Activated CD4-positive, CD25-positive, alpha-beta regulatory T cell treated with anti-CD3 and anti-CD28 coated beads, Interleukin-2, amount 50 U/mL, for 16 hours (primary cell): ENCODE measurements around the gene NAA11.

ENCODE experiments used
- DNase-seq: peaks from one replicate; pipeline ENCODE4 v3.0.0-alpha.2; 2020; ENCODE audit warnings: low read depth, low spot score

NAA11 gene

GRCh38 chr4:79325864-79326328, at the start of gene NAA11:
TSS of gene NAA11 (minus strand) at chr4:79326061. CDS start at chr4:79325877, 184 bp downstream.
- no peak for DNase-seq

- no peak for DNase-seq
These were observed 44.2 kb upstream of the NAA11 start for GRCh38 chr4:79370026-79370425.

GRCh38 chr4:79367096-79367495, 41.2 kb upstream of the NAA11 start:
- DNase-seq = no peak

- DNase-seq = no peak
These were observed 40.6 kb upstream of the NAA11 start for GRCh38 chr4:79366422-79366821.

GRCh38 chr4:79364061-79364460, 38.2 kb upstream of the NAA11 start:
- no peak for DNase-seq

- DNase-seq = no peak
These were observed 36.8 kb upstream of the NAA11 start for GRCh38 chr4:79362626-79363025.

GRCh38 chr4:79360006-79360405, 34.1 kb upstream of the NAA11 start:
- no peak for DNase-seq

GRCh38 chr4:79358438-79358837, 32.6 kb upstream of the NAA11 start:
- no peak for DNase-seq

- no peak for DNase-seq
These were observed 31.5 kb upstream of the NAA11 start for GRCh38 chr4:79357365-79357764.

GRCh38 chr4:79353075-79353474, 27.2 kb upstream of the NAA11 start:
- DNase-seq = no peak

- DNase-seq = no peak
These were observed 22.5 kb upstream of the NAA11 start for GRCh38 chr4:79348405-79348804.

GRCh38 chr4:79341893-79342653, 16.2 kb upstream of the NAA11 start:
- DNase-seq = no peak

GRCh38 chr4:79340568-79340967, 14.7 kb upstream of the NAA11 start:
- DNase-seq = no peak

- DNase-seq = no peak
These were observed 12.3 kb upstream of the NAA11 start for GRCh38 chr4:79338148-79338547.

GRCh38 chr4:79334783-79335182, 8.9 kb upstream of the NAA11 start:
- no peak for DNase-seq

- DNase-seq = no peak
These were observed 8.5 kb upstream of the NAA11 start for GRCh38 chr4:79334341-79334740.

GRCh38 chr4:79331126-79331876, 5.4 kb upstream of the NAA11 start:
- no peak for DNase-seq

- DNase-seq = no peak
These were observed 4.9 kb upstream of the NAA11 start for GRCh38 chr4:79330720-79331119.

GRCh38 chr4:79325436-79325835, 425 bp downstream of the NAA11 start:
- no peak for DNase-seq

GRCh38 chr4:79319975-79320374, 5.9 kb downstream of the NAA11 start:
- no peak for DNase-seq

GRCh38 chr4:79317711-79318110, 8.2 kb downstream of the NAA11 start:
- DNase-seq = no peak

GRCh38 chr4:79315891-79316290, 10.0 kb downstream of the NAA11 start:
- DNase-seq = no peak

- no peak for DNase-seq
These were observed 14.6 kb downstream of the NAA11 start for GRCh38 chr4:79311279-79311678.
